Measurements from ENCODE around the gene PSMA4.
A peak's percentile ranks its signal among the peaks of the same experiment; 100 is the strongest.
"Not testable (repeated sequence)": the region's sequence is repeated elsewhere in the genome, so short reads cannot be mapped to it uniquely, and the experiment has no call there.

PSMA4 gene

DNA sequence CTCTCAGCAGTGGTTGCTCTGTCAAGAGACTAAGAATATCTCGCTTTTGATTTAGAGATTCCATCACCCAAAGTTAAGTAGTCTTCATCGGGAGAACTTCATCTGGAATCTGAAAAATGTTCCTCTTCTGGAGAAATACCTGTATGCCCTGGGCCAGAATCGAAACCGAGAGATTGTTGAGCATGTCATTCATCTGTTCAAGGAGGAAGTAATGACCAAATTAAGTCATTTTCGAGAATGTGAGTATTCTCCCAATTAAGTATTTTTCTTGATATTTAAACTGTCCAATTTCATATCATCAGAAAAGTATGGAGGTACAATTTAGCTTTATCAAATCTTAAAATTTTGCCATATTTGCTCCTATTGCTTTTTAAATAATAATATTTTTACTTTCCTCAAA, 12.9 kb upstream of the PSMA4 start:
- Histone ChIP-seq H3K9ac (ENCODE audit: low read depth, low read length) (no peak overlapping the region), H3K27ac (ENCODE audit: low read depth, low read length) (no peak overlapping the region), H3K27me3 (ENCODE audit: insufficient read depth, low read length) (no peaks in the 10 kb centered on the region), H3K4me1 (ENCODE audit: insufficient read depth, low read length) (no peaks in the 10 kb centered on the region), H3K4me3 (ENCODE audit: low read length) (no peak overlapping the region), H3K9me3 (ENCODE audit: insufficient read depth, low read depth, low read length) (peaks cover 8% of the 10 kb centered on the region; the same call in 1 of the 2 replicates), H3K36me3 (ENCODE audit: insufficient read depth, low read length) (no peaks in the 10 kb centered on the region)
- WGBS = 87% methylated on average over 5 of the region's 5 CpGs

DNA sequence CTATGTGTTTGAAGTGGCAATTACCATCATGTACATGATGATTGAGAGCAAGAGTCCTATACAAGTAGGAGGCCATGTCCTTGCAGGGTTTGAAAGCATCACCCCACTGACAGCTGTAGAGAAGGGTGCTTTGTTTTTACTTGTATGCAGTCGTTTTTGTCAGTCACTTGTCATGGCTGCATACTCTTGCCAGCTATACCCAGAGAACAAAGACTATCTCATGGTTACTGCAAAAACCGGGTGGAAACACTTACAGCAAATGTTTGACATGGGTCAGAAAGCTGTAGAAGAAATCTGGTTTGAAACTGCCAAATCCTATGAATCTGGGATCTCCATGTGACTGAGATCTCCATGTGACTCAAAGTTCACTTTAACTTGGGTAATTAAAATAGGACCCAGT, 6.9 kb upstream of the PSMA4 start:
- 68% methylated on average over 2 of the region's 2 CpGs for WGBS
- no peaks in the 10 kb centered on the region for H3K9me3 ChIP-seq (ENCODE audit: insufficient read depth, low read depth, low read length)
- no peak overlapping the region for H3K4me3 ChIP-seq (ENCODE audit: low read length)
- no peaks in the 10 kb centered on the region for H3K36me3 ChIP-seq (ENCODE audit: insufficient read depth, low read length)
- no peak overlapping the region for H3K27ac ChIP-seq (ENCODE audit: low read depth, low read length)
- H3K9ac ChIP-seq (ENCODE audit: low read depth, low read length) = no peak overlapping the region
- H3K27me3 ChIP-seq (ENCODE audit: insufficient read depth, low read length) = no peaks in the 10 kb centered on the region
- H3K4me1 ChIP-seq (ENCODE audit: insufficient read depth, low read length) = no peaks in the 10 kb centered on the region

DNA sequence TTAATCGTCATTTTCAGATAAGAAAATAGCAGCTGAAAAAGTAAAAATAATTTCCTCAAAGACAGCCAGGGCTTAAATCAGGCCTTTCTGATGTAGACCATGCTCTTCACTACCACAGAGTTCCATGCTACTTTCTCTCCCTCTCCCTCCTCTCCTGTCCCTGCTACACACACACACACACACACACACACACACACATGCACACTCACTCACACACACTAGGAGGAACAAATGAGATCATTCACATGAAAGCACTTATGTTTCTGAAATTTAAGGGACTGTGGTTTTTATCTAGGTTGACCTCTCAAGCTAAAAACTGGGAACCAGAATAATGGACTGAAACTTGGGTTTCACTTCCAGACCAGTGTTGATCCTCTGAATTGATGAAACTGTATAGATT, 4.1 kb upstream of the PSMA4 start:
- Histone ChIP-seq H3K27me3 (ENCODE audit: insufficient read depth, low read length) (no peaks in the 10 kb centered on the region), H3K9me3 (ENCODE audit: insufficient read depth, low read depth, low read length) (no peaks in the 10 kb centered on the region), H3K27ac (ENCODE audit: low read depth, low read length) (no peak overlapping the region), H3K36me3 (ENCODE audit: insufficient read depth, low read length) (no peaks in the 10 kb centered on the region), H3K9ac (ENCODE audit: low read depth, low read length) (no peak overlapping the region), H3K4me1 (ENCODE audit: insufficient read depth, low read length) (no peaks in the 10 kb centered on the region), H3K4me3 (ENCODE audit: low read length) (no peak overlapping the region)
- WGBS = 60% methylated on average over 1 of the region's 1 CpG

DNA sequence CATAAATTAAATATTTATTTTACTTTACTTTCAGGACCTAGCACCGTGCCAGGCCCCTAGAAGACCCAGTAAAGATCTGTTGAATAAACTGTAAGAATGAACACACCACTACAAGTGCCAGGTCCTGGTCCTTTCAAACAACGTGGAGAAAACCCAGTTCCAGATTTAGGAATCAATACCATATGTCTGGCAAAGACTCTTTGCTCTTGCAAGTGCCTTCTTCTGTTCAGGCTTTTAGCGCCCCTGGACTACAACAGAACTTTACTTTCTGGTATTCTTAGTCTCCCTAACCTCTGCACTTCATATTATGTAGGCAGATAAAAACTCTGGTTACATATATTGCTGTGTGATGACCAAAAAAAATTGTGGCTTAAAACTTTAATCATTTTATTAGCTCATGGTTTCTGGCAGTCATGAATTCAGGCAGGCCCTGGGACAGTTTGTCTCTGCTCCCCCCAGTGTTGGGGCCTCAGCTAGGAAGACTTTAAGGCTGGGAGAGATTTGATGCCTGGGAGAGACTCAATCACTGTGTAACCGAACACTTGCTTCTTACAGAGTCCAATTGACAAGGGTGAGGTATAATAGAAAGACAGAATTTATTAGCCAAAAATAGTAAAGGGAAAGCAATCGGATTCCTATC, 2.9 kb upstream of the PSMA4 start:
- Histone ChIP-seq H3K27ac (ENCODE audit: low read depth, low read length) (no peak overlapping the region), H3K27me3 (ENCODE audit: insufficient read depth, low read length) (no peaks in the 10 kb centered on the region), H3K4me1 (ENCODE audit: insufficient read depth, low read length) (peaks cover 6% of the 10 kb centered on the region; the same call in 1 of the 2 replicates), H3K36me3 (ENCODE audit: insufficient read depth, low read length) (peaks cover 8% of the 10 kb centered on the region), H3K9me3 (ENCODE audit: insufficient read depth, low read depth, low read length) (no peaks in the 10 kb centered on the region), H3K4me3 (ENCODE audit: low read length) (no peak overlapping the region), H3K9ac (ENCODE audit: low read depth, low read length) (no peak overlapping the region)
- WGBS = 89% methylated on average over 5 of the region's 5 CpGs

- Histone ChIP-seq H3K27me3 (ENCODE audit: insufficient read depth, low read length) (no peaks in the 10 kb centered on the region), H3K9me3 (ENCODE audit: insufficient read depth, low read depth, low read length) (no peaks in the 10 kb centered on the region), H3K36me3 (ENCODE audit: insufficient read depth, low read length) (peaks cover 17% of the 10 kb centered on the region), H3K9ac (ENCODE audit: low read depth, low read length) (no peak overlapping the region), H3K4me3 (ENCODE audit: low read length) (no peak overlapping the region), H3K27ac (ENCODE audit: low read depth, low read length) (no peak overlapping the region), H3K4me1 (ENCODE audit: insufficient read depth, low read length) (peaks cover 6% of the 10 kb centered on the region; the same call in 1 of the 2 replicates)
- WGBS = 75% methylated on average over 1 of the region's 1 CpG
Measured at GRCh38 chr15:78538358-78538757, 1.9 kb upstream of the PSMA4 start.

DNA sequence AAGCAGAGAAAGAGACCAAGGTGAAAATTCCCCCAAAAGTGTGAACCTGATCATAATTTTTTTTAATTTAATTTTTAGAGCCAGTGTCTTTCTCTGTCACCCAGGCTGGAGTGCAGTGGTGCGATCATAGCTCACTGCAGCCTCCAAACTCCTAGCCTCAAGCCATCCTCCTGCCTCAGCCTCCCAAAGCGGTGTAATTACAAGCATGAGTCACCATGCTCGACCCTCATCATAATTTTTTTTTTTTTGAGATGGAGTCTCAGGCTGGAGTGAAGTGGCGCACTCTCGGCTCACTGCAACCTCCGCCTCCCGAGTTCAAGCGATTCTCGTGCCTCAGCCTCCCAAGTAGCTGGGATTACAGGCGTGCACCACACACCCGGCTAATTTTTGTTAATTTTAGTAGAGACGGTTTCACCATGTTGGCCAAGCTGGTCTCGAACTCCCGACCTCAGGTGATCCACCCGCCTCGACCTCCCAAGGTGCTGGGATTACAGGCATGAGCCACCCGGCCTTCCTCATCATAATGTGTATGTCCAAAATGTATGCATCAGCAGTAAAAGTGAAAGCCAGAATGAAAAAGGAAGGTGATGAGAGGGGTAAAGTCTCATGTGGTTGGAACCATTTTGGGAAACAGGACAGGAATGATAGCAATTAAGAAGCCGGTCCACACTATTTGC, 642 bp upstream of the PSMA4 start:
- H3K4me1 ChIP-seq (ENCODE audit: insufficient read depth, low read length); H3K27me3 ChIP-seq (ENCODE audit: insufficient read depth, low read length); H3K9me3 ChIP-seq (ENCODE audit: insufficient read depth, low read depth, low read length): not testable (repeated sequence)
- H3K27ac ChIP-seq (ENCODE audit: low read depth, low read length) = peak overlapping the region; percentile 82; the same call in 1 of the 2 replicates
- peak overlapping the region; percentile 91 for H3K4me3 ChIP-seq (ENCODE audit: low read length)
- H3K36me3 ChIP-seq (ENCODE audit: insufficient read depth, low read length) = peaks cover 29% of the 10 kb centered on the region
- H3K9ac ChIP-seq (ENCODE audit: low read depth, low read length) = peak overlapping the region; percentile 95
- 83% methylated on average over 18 of the region's 18 CpGs for WGBS

GRCh38 chr15:78540871-78541743, 863 bp downstream of the PSMA4 start:
- peaks cover 6% of the 10 kb centered on the region; the same call in 1 of the 2 replicates for H3K4me1 ChIP-seq (ENCODE audit: insufficient read depth, low read length)
- H3K36me3 ChIP-seq (ENCODE audit: insufficient read depth, low read length) = peaks cover 44% of the 10 kb centered on the region
- H3K27ac ChIP-seq (ENCODE audit: low read depth, low read length) = peak overlapping the region; percentile 82
- H3K4me3 ChIP-seq (ENCODE audit: low read length) = peak overlapping the region; percentile 91
- H3K9me3 ChIP-seq (ENCODE audit: insufficient read depth, low read depth, low read length) = no peaks in the 10 kb centered on the region
- 15% methylated on average over 17 of the region's 17 CpGs for WGBS
- H3K9ac ChIP-seq (ENCODE audit: low read depth, low read length) = peak overlapping the region; percentile 95
- H3K27me3 ChIP-seq (ENCODE audit: insufficient read depth, low read length) = no peaks in the 10 kb centered on the region

DNA sequence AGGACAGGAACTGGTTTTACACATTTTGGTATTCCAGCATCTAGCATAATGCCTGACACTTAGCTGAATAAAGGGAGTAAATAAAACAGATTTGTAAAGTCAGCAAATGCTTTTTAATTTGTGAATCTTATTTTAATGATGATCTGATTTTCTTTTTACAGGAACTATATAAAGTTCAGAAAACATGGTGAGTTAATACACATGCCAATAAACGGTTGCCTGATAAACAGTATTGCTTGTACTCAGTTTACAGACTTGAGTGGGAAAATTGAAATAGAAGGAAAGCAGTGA, 1.4 kb downstream of the PSMA4 start:
- Histone ChIP-seq H3K27me3 (ENCODE audit: insufficient read depth, low read length) (no peaks in the 10 kb centered on the region), H3K4me1 (ENCODE audit: insufficient read depth, low read length) (peaks cover 6% of the 10 kb centered on the region; the same call in 1 of the 2 replicates), H3K36me3 (ENCODE audit: insufficient read depth, low read length) (peaks cover 49% of the 10 kb centered on the region), H3K9ac (ENCODE audit: low read depth, low read length) (peak overlapping the region; percentile 95), H3K9me3 (ENCODE audit: insufficient read depth, low read depth, low read length) (no peaks in the 10 kb centered on the region), H3K27ac (ENCODE audit: low read depth, low read length) (no peak overlapping the region), H3K4me3 (ENCODE audit: low read length) (peak overlapping the region; percentile 91)
- WGBS = 97% methylated on average over 1 of the region's 1 CpG

DNA sequence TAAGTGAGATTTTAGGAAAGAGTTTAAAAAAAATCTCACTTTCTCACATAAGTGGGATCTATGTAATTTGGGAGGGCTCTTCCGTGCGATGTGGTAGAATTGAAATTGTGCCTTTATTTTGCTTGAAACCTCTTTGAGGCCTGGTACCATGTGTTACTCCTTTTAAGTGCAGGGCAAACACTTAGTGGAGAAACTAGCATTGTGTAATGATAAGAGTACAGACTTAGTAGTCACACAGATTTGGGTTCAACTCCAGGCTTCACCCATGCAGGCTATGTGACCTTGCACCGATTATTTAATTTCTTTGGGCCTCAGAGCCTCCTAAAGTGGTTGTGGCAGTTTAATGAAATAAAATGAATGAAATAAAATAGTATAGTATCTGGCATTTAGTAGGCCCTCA, 2.4 kb downstream of the PSMA4 start:
- H3K9ac ChIP-seq (ENCODE audit: low read depth, low read length) = no peak overlapping the region

DNA sequence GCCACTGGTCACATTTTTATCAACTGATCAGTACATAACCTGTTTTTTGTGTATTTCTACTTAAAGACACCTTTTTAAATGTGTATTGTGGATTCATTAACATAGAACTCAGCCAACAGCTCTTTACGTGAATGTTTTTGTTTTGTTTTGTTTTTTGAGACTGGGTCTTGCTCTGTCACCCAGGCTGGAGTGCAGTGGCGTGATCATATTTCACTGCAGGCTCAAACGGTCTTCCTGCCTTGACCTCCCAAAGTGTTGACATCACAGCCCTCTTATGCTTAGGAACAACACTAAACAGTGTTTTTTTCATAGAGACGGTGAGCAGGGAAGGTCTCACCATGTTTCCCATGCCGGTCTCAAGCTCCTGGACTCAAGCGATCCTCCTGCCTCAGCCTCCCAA, 9.9 kb downstream of the PSMA4 start:
- H3K27ac ChIP-seq (ENCODE audit: low read depth, low read length) = no peak overlapping the region
- no peaks in the 10 kb centered on the region for H3K4me1 ChIP-seq (ENCODE audit: insufficient read depth, low read length)
- no peaks in the 10 kb centered on the region for H3K9me3 ChIP-seq (ENCODE audit: insufficient read depth, low read depth, low read length)
- H3K9ac ChIP-seq (ENCODE audit: low read depth, low read length) = no peak overlapping the region
- H3K4me3 ChIP-seq (ENCODE audit: low read length) = no peak overlapping the region
- peaks cover 57% of the 10 kb centered on the region for H3K36me3 ChIP-seq (ENCODE audit: insufficient read depth, low read length)
- H3K27me3 ChIP-seq (ENCODE audit: insufficient read depth, low read length) = no peaks in the 10 kb centered on the region
- WGBS = 89% methylated on average over 5 of the region's 6 CpGs

More for the DNA sequence above, 2.4 kb downstream of the PSMA4 start:
- Histone ChIP-seq H3K27me3 (ENCODE audit: insufficient read depth, low read length) (no peaks in the 10 kb centered on the region), H3K9me3 (ENCODE audit: insufficient read depth, low read depth, low read length) (no peaks in the 10 kb centered on the region), H3K36me3 (ENCODE audit: insufficient read depth, low read length) (peaks cover 58% of the 10 kb centered on the region), H3K4me1 (ENCODE audit: insufficient read depth, low read length) (peaks cover 6% of the 10 kb centered on the region; the same call in 1 of the 2 replicates), H3K4me3 (ENCODE audit: low read length) (no peak overlapping the region), H3K27ac (ENCODE audit: low read depth, low read length) (no peak overlapping the region)
- 98% methylated on average over 3 of the region's 3 CpGs for WGBS

- no peak overlapping the region for H3K9ac ChIP-seq (ENCODE audit: low read depth, low read length)
- H3K36me3 ChIP-seq (ENCODE audit: insufficient read depth, low read length) = peaks cover 51% of the 10 kb centered on the region
- H3K4me3 ChIP-seq (ENCODE audit: low read length) = no peak overlapping the region
- no peaks in the 10 kb centered on the region for H3K27me3 ChIP-seq (ENCODE audit: insufficient read depth, low read length)
- no peaks in the 10 kb centered on the region for H3K4me1 ChIP-seq (ENCODE audit: insufficient read depth, low read length)
- no peaks in the 10 kb centered on the region for H3K9me3 ChIP-seq (ENCODE audit: insufficient read depth, low read depth, low read length)
- H3K27ac ChIP-seq (ENCODE audit: low read depth, low read length) = no peak overlapping the region
- WGBS = 92% methylated on average over 3 of the region's 3 CpGs
Measured at GRCh38 chr15:78550815-78551214, 10.6 kb downstream of the PSMA4 start.
